Measurements from ENCODE around the gene NDEL1. TPM values are rescaled to one million over a fixed set of nuclear protein-coding genes. Genes with fewer than 3 reads are reported as not detected.

NDEL1 gene
- total RNA-seq, 1 experiment from 2014 or later: 71.1 TPM

GRCh38 chr17:8468980-8469379, 33.3 kb downstream of the NDEL1 start:
- TF ChIP-seq CTCF (conservative IDR thresholded peaks at IDR 0.05; ENCODE audit: low read depth, low read length): no peak
- no peak for TF ChIP-seq EZH2 (IDR thresholded peaks at IDR 0.05; ENCODE audit: borderline replicate concordance, low read depth, low read length, poor library complexity, severe bottlenecking)
- Histone ChIP-seq H3K9me3 (ENCODE audit: low read depth, low read length, poor library complexity, severe bottlenecking) (no peaks in the 10 kb centered on the region), H3K4me3 (ENCODE audit: low read depth, low read length, poor library complexity, severe bottlenecking) (no peak overlapping the region), H3K27ac (ENCODE audit: low read depth, low read length, poor library complexity, severe bottlenecking) (no peak overlapping the region), H3K27me3 (replicated peaks; ENCODE audit: insufficient read depth, low read depth, low read length, poor library complexity) (no peaks in the 10 kb centered on the region), H3K36me3 (ENCODE audit: insufficient read depth, low read length, poor library complexity, severe bottlenecking) (peaks cover 35% of the 10 kb centered on the region), H3K4me1 (ENCODE audit: insufficient read depth, low read length, poor library complexity, severe bottlenecking) (peaks cover 22% of the 10 kb centered on the region)
- ChIA-PET CTCF (interaction anchor here (0.6 kb wide), 1 partner anchor 701 kb away, joined by 7 read pairs; no protein-coding TSS in a partner anchor), POLR2A (ENCODE audit: low non-redundant PET) (no interaction called here)
- DNase-seq (ENCODE audit: low spot score): no peak
- intact Hi-C loops (cut with micrococcal nuclease; ENCODE audit: unreplicated experiment): no loop called here
- no TSS peak for BruUV-seq (replicated peaks)

DNA sequence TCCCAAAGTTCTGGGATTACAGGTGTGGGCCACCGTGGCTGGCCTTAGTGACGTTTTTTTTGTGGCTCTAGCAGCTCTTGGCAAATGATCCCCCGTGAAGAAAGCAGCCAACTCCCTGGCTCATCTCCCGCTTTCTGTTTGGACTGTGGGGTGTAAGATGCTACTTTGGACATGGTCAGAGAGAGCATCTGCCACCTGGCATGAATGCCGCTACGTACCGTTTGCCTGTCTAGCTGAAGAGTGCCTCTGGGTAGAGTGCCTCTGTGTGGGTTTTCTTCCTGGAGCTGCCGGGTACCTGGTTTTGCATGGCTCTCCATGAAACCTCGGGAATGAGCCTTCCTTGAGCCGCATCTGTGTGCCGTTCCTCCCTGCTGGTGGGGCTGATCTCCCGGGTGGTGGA, 34.3 kb downstream of the NDEL1 start:
- Histone ChIP-seq H3K9me3 (ENCODE audit: low read depth, low read length, poor library complexity, severe bottlenecking) (no peaks in the 10 kb centered on the region), H3K27ac (ENCODE audit: low read depth, low read length, poor library complexity, severe bottlenecking) (no peak overlapping the region), H3K4me3 (ENCODE audit: low read depth, low read length, poor library complexity, severe bottlenecking) (no peak overlapping the region), H3K27me3 (replicated peaks; ENCODE audit: insufficient read depth, low read depth, low read length, poor library complexity) (no peaks in the 10 kb centered on the region), H3K36me3 (ENCODE audit: insufficient read depth, low read length, poor library complexity, severe bottlenecking) (peaks cover 44% of the 10 kb centered on the region), H3K4me1 (ENCODE audit: insufficient read depth, low read length, poor library complexity, severe bottlenecking) (peaks cover 21% of the 10 kb centered on the region)
- no TSS peak for BruUV-seq (replicated peaks)
- intact Hi-C loops (cut with micrococcal nuclease; ENCODE audit: unreplicated experiment): no loop called here
- no peak for DNase-seq (ENCODE audit: low spot score)
- ChIA-PET POLR2A (ENCODE audit: low non-redundant PET) (interaction anchor here (0.5 kb wide), 1 partner anchor 19 kb away, joined by 3 read pairs; no protein-coding TSS in a partner anchor), CTCF (no interaction called here)
- TF ChIP-seq EZH2 (IDR thresholded peaks at IDR 0.05; ENCODE audit: borderline replicate concordance, low read depth, low read length, poor library complexity, severe bottlenecking) (no peak), CTCF (conservative IDR thresholded peaks at IDR 0.05; ENCODE audit: low read depth, low read length) (no peak)

GRCh38 chr17:8470447-8471047, 34.9 kb downstream of the NDEL1 start:
- CTCF ChIA-PET: no interaction called here

More at GRCh38 chr17:8470447-8471047, 34.9 kb downstream of the NDEL1 start:
- Histone ChIP-seq H3K9me3 (ENCODE audit: low read depth, low read length, poor library complexity, severe bottlenecking) (no peaks in the 10 kb centered on the region), H3K4me1 (ENCODE audit: insufficient read depth, low read length, poor library complexity, severe bottlenecking) (peaks cover 16% of the 10 kb centered on the region), H3K36me3 (ENCODE audit: insufficient read depth, low read length, poor library complexity, severe bottlenecking) (peaks cover 50% of the 10 kb centered on the region), H3K27ac (ENCODE audit: low read depth, low read length, poor library complexity, severe bottlenecking) (no peak overlapping the region), H3K27me3 (replicated peaks; ENCODE audit: insufficient read depth, low read depth, low read length, poor library complexity) (no peaks in the 10 kb centered on the region), H3K4me3 (ENCODE audit: low read depth, low read length, poor library complexity, severe bottlenecking) (no peak overlapping the region)
- POLR2A ChIA-PET (ENCODE audit: low non-redundant PET): interaction anchor here (0.6 kb wide), 1 partner anchor 14 kb away, joined by 10 read pairs; no protein-coding TSS in a partner anchor
- intact Hi-C loops (cut with micrococcal nuclease; ENCODE audit: unreplicated experiment): no loop called here
- no peak for TF ChIP-seq CTCF (conservative IDR thresholded peaks at IDR 0.05; ENCODE audit: low read depth, low read length)
- no peak for TF ChIP-seq EZH2 (IDR thresholded peaks at IDR 0.05; ENCODE audit: borderline replicate concordance, low read depth, low read length, poor library complexity, severe bottlenecking)
- DNase-seq (ENCODE audit: low spot score): peak; percentile 68
- BruUV-seq (replicated peaks): no TSS peak

All from A673 (cell line).